Measurements from ENCODE around the gene TAF5L.

The TAF5L gene

DNA sequence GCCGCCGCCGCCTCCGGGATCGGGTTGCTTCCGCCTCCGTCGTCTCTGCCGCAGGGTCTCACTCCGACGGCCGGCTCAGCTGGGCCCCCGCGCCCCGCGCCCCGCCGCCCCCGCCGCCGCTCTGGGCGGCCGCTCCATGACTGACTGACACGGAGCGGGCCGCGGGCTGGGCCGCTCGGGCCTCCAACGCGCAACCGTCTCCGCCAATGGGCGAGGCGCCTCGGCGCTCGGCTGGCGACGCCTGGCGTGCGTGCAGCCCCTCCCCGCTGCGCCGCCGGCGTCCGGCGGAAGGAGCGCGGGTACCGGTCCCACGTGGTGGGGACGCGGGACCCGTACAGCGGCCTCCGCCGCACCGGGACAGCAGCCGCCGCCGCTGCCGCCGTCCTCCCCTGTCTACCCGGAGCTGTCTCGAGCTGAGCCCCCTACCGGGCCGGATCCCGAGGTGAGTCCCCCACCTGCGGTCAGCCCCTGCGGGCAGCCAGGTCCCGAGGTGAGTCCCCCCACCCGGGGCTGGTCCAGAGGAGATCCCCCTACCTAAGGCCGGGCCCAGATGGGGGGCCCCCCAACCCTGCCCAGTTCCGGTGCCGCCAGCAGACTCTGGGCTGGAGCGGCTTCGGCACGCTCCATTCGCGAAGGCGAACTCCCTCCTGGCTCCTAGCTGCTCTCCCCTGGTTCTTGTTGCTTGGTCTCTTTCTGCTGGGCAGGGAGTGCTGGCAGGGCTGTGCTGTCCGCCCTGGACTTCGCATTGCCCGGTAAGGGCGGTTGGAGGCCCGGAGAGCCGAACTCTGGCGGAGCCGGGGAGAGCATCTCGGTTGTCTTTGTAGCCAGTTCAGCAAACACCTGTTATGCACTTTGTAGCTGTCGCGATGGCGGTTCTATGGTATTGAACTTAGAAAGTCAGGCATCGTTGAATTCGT, at the start of gene TAF5L, which contains the start of gene URB2:
Gene TAF5L (minus strand): TSS at position 208 of the 917 bp plus-strand sequence. CDS start 11,640 bp downstream, outside the sequence.
Gene URB2 (plus strand): TSS at position 333 of the 917 bp plus-strand sequence. CDS start 1,387 bp downstream, outside the sequence.
- peak; percentile 79 for DNase-seq

DNA sequence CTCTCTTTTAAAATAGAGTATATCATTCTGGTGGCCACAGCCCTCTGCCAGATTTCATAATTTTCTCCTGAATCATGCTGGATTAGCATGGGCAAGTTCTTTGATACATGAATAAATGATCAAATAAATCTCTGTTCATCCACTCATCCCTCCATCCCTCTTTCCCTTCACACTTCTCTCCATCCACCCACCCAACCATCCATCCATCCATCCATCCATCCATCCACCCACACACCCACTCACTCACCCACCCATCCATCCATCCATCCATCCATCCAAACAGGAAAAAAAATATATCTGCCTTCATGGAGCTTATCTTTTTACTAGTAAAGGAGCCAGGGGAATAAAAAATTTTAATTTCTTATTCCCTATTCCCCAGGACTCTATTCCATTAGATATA, 49.5 kb upstream of the TAF5L start:
- DNase-seq, result no peak

DNA sequence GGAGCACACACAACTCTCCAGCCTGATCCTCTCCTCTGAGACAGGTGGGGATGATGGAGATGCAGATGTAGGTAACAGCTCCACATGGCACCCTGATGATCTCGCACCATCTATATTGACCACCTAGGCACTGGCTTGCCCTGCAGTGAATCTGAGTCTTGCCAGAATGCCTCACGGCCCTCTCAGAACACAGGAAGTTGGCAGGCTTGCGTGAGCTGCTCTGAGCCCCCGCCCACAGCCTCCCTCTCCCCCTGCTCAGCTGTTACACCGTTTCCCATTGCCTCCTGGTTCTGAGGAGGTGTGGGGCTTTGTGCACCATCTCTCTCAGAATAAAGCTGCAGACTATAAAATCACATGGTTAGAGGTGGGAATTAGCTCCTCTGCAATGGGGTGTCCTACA, 48.1 kb upstream of the TAF5L start:
- no peak for DNase-seq

DNA sequence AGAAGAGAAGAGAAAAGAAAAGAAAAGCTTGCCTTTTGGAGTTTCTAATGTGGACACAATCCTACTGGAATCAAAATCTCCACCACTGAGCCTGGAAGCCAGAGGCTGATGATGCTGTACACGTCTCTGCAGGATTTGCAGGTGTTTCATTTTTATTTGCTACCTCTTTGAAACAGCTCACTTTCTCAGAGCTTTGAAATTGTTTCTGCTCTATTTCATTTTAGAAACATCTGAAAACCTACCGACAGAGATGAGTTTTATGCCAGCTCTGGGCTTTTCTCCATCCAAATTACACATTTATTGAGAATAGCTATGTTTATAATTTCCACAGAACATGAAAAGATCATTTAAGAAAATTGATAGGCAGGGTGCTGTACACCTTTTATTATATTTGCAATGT, 46.3 kb upstream of the TAF5L start:
- DNase-seq, result no peak

DNA sequence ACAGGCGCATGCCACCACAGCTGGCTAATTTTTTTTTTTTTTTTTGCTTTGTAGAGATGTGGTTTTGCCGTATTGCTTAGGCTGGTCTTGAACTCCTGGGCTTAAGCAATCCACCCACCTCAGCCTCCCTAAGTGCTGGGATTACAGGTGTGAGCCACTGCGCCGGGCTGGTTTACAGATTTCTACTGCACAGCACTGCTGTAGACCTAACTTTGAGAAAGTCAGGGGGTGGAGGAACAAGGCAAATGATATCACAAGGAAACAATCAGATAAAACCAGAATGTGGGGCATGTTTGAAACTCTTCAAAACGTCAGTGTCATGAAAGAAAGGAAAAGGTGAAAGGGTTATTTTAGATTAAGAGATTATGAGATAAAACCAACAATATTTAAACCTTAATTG, 45.4 kb upstream of the TAF5L start:
- no peak for DNase-seq

DNA sequence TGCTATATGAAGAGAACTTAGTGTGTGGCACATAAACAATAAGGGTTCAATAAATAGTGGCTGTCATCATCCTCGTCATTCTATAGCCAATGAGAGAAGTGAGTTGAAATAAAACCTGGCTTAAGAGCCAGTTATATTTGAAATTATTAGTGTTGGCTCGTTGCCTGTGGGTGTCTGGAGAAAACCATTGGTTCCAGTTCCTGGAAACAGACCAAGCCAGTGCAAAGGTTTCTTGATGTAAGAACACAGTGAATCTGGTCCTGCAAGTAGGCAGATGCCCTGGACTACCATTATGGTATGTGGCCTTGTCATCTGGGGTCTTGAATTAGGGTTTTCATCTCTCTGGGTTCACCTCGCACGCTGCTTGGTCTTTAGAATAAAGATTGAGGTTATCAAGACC, 43.4 kb upstream of the TAF5L start:
- no peak for DNase-seq

DNA sequence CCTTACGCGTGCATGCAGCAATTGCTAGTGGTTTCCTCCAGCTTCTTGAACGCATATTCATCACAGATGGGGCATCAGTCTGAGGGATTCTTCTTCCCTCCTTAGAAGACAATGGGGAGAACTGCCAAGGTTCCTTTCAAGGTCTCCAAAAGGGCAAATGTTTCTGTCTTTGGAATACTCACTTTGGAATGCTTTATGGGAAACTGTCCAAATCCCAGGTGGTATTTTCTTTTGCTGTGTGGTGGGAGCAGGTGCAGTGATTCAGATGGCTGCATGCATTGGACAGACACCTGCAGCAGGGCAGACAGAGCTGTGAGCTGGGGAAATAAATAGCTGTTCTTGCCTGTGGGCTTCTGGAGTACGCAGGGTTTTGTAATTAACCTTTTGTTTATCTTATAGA, 40.7 kb upstream of the TAF5L start:
- DNase-seq, result no peak

DNA sequence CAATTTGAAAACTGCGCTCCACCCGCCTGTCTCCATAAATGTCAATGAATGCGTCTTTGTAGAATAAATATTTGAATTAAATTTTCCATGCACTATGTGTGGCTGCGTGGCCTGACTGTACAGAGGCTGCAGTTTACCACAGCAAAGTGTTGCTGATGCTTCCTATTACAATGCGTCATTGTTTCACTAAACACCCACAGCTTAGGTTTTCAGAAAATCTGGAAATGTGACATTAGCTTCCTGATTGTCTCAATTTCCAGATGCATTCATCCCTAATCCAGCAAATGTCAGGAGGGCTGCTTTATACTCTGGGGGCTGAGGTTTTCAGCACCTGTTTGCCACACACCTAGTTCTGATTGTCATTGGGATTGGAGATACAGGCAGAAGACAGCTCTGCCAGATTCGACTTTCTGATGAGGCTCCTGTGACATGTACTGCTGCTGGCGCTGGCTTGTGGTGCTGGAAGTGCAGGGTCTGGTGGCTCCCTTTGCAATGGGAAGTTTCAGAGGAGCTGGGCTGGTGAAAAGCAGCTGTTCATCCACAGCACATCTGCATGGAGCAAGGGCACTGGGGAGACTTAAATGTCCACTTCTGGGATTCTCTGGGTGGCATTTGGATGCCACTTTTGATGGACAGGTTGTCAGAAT, 40.1 kb upstream of the TAF5L start:
- DNase-seq, result no peak

DNA sequence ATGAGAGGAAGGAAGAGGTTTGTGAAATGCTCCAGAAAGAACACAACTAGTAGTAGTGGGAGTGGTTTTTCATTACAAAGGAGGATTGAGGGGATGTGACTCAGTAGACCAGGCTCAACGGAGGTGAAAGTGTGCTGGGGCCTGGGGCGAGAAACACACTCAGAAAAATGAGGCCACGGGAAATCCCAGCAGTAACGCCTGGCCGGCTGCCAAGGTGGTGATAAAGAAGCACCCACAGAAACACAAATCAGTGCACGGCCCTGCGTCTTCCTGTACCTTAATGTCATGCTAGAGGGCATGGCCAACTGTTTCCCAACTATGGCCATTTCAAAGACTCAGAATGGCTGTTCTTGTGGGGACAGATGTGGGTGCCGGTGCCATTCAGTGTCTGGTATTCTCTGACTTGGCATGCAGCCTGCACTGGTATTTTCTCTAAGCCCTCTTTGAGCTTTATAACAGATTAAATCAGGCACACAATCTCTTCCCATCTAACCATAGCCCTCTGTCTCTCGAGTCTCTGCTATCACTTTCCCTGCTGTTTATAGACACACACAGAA, 38.3 kb upstream of the TAF5L start:
- DNase-seq, result peak; percentile 82

DNA sequence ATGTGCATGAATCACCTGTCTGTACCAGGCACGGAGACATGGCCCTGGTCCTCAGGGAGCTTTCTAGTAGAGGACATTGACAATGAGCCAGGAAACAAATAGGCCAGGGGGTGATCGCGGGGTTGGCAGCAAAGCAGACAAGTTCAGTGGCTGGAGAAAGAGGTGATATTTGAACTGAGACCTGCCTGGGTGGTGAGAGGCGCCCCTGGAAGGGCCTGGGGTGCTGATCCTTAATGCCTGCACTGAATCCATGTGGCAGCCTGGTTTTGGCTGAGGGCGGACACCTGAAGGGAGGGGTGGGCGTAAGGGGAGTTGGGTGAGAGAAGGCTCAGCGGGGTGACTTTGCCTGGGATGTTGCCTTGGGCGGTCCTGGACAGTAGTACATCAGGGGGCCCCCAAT, 36.0 kb upstream of the TAF5L start:
- no peak for DNase-seq

DNA sequence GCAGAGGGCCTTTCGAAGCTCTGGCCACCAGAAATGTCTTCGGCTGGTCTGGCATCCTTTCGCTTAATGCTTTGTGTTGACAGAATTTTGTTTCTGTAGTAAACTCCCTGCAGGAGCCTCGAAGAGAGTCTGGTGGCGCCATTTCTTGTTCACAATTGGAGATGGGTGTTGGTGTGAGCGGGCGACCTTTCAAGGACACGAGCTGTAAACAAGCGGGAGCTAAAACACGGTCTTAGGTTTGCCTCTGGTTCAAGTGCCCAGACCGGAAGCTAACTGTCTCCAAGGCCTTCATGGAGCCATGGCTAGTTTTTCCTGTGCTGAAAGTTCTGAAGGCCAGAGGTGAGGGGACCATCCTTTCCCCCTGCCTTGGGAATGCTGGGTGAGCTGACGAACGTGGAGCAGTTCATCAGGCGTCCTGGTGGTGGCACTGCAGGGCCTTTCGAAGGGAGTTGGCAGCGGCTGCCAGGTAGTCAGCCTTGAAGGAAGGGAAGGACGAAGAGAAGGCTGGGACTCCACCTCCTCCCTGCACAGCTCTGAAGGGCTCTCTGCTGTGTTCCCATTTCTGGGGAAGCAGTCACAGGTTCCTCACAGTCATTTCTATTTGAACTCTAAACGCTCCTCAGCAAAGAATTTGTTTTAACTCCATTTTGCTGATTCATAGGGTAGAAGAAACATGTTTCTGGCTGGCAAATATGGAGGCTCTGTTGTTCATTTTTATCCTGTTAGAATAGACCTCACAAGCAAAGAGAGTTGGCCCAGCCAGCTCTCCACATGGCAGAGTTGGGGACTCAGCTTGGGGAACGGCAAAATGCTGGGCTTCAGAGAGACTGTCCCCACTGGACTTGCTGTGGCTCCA, 35.3 kb upstream of the TAF5L start:
- DNase-seq, result peak; percentile 55

DNA sequence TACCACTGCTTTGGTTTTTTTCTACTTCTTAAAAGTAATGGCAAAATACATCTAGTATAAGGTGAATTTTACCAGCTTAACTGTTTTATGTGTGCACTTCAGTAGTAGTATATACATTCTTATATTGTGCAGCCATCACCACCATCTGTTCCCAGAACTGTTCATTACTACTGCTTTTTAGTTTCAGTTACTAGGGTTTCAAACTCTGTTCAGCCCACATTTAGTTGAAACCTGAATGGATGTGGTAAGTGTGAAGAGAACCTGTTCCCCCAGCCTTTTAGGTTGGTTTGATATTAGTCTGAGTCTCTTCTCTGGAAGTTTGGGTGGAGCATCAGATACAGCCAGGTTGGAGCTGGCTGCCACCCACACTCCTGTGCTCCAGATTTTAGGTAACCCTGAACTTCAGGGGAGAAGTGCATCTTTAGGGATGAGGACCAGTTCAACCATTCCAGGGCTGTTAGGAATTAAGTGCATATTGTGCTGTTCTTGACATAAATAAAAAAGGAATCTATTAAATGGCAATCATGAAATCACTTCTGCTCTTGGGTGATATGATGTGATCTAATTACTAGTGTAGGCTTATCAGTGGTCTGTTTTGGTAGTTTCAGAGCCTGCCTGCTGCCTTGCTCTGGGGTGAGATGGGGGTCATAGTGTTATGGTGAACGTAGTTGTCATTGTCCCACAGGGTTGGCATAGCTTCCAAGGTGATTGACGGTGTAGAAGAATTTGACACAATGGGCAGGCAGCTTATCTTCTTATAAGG, 32.3 kb upstream of the TAF5L start:
- DNase-seq, result no peak

DNA sequence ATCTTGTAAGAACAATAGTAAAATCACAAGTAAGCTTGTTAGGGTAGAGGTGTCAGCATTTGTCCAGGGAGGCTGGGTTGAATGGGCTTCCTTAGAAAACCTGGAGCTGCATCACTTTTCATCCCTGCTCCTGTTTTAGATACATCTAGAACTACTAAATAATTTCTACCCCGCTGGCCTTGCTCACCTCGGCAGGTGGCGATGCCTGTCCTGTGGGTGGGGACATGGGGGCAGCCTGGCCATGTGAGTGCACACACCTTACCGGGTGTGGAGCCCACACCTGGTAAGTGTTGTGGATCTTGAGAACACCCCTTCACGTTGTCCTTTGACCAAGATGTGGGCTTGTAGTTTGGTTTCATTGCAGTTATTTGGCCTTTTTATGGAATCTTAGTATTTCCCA, 29.9 kb upstream of the TAF5L start:
- DNase-seq, result no peak

DNA sequence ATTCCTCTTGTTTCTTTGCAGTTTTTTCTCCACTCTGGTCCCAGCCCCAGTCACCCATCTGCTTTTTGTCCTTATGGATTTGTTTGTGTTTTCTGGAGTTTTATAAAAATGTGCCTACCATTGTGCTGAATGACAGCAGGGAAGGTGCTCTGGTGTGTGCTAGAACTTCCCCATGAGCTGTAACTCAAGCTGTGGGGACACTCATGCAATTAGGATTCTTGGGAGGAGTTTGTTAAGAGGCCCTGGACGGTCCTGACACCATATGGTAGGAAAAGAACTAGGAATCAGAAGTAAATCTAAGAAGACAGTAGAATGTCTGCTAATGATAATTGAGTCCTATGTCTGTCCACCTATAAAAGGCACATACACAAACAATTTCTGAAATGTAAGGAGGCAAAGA, 27.5 kb upstream of the TAF5L start:
- DNase-seq, result no peak

DNA sequence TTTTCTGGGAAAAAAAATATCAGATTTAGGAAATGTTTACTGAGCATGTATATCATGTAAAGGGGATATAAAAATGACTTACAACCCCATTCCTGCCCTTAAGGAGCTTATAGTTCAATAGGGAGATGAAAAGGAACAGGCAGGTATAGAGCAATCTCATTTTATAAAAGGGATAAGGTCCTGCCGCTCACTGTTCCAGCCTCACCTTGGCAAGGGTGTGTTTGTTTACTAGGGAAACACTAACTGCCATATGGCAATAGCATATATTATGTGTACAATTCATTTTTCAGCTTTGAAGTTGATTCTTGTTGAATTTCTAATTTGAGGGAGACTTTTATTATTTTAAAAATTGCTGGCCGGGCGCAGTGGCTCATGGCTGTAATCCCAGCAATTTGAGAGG, 25.6 kb upstream of the TAF5L start:
- DNase-seq, result no peak

DNA sequence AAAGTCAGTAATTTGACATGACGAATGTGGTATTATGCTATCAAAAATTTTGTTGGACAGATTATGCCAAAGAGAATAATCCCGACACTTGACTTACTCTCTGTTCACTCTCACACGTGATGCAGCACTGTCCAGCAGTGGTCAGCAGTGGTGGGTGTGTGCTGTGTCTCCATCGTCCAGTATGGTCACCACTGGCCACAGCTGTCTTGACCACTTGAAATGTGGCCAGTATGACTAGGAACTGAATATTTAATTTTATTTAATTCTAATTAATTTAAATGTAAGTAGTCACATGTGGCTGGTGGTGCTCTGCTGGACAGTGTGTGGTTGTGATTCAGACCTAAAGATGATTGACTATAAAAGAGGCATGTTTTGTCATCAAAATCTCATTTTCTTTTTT, 24.1 kb upstream of the TAF5L start:
- DNase-seq, result no peak

DNA sequence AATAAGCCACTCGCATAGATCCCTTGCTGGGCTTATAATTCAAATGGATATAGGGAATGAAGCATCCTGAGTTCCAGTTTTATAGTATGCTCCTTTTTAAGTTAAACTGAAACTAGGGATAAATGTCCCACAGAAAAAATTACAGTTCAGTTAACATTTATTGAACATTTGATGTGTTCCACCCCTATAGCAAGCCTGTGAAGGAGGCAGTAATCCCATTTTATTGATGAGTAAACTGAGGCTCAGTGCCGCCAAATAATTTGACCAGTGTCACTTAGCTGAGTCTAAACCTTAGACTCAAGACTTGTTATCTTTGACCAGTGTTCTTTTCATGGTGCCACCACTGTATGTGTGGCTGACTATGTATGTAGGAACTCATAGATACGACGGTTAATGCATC, 22.5 kb upstream of the TAF5L start:
- DNase-seq, result no peak

DNA sequence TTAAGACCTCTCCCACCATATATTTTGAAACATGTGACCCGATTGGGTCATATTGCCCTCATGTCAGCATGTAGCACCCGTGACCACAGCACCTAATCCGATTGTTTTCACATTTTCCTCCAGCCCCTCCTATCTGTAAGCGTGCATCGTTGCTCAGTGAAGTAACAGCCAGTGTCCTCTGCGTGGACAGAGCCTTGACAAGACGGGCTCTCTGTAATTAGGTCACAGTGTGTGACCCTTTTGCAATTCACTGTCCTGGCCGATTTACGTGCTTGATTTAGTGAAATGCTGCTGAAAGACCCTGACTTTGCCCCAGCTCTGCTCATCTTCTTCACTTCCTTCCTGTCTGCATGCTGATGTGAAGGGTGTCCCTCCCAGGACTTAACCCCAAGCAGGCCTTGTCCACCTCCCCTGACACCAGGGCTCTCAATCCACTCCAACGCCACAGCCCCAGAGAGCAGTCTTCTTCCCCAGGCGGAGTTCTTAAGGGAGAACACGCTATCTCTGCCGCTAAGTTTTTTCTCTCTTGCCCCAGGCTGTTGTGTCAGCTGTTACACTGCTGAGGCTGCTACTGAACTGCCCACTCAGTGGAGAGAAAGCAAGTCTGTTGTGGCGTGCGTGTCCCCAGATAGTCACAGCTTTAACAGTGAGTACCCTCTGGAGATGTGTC, 19.5 kb upstream of the TAF5L start:
- DNase-seq, result no peak

DNA sequence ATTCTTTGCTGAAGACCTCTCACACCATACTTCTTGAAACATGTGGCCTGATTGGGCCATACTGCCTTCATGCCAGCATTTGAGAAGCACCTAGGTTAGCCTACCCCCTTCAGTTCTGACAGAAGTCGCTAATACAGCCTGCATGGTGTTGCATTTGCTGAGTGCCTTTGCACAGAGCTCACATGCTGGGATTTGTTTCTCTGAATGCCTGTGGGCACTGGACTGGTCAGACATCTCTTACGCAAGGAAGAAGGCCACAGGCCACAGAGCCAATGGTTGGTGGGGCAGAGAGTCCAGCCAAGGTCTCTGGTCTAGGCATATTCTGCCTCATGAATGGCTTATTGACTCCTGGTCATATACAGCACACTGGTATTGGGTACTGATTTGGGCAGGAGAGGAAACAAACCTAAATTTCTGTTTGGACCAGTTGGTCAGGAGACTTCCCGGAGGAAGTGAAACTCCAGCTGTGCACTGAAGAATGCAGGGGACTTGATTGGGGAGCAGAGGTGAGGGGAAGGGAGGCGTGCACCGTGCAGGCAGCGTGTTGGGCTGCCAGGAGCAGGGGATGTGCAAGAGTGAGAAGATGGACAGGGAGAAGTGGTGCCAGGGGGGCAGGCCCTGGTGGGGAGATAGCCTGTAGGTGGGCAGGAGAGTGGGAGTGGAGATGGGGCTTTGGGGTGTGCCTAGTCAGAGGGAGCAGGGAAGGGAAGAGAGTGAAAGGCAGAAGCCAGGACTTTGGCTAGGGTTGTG, 18.2 kb upstream of the TAF5L start:
- no peak for DNase-seq

DNA sequence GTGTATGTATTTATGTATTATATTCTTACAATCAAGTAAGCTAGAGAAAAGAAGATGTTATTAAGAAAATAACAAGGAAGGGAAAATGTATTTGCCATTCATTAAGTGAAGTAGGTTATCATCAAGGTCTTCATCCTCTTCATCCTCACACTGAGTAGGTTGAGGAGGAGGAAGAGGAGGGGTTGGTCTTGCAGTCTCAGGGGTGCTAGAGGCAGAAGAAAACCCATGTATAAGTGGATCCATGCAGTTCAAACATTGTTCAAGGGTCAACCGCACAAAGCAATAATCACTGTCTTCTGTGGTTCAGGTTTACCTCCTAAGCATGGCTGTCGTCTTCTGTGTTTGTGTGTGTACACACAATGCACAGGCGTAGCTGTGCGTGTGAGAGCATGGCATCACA, 17.0 kb upstream of the TAF5L start:
- no peak for DNase-seq

DNA sequence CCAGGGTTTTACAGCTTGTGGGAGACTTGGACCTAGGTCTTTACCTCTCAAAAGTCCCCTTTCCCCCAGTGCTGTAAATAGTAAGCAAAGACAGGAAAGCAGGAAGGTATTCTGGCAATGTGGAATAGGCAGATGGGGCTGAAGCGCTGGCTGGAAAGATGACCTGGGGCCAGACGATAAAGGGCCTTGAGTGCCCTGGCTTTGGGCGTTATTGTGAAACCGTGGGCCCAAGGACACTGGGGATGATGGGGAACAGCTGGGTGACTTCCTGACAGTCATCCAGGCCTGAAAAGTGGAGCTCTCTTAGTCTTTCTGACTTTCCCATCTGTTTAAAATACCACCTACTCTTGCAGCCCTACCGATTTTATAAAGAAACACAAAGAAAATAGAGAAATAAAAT, 16.5 kb upstream of the TAF5L start:
- DNase-seq, result no peak

Measured in stimulated activated naive CD4-positive, alpha-beta T cell treated with Interleukin-2 at 50 U/mL for 16 hours (primary cell).